IPS-18a (cell line): ENCODE data around the gene LMO1.

ENCODE experiments used
- H3K27ac ChIP-seq: one replicate; pipeline ENCODE4 v1.5.1; 2013; ENCODE audit warnings: low read length
- H3K27me3 ChIP-seq: one replicate; pipeline ENCODE4 v1.6.1; 2013; ENCODE audit warnings: mild to moderate bottlenecking, low read length; ENCODE audit not compliant: control insufficient read depth, insufficient read depth
- H3K36me3 ChIP-seq: one replicate; pipeline ENCODE4 v1.6.1; 2013; ENCODE audit warnings: low read depth, low read length; ENCODE audit not compliant: control insufficient read depth
- H3K4me1 ChIP-seq: one replicate; pipeline ENCODE4 v1.6.1; 2013; ENCODE audit warnings: low read depth, low read length; ENCODE audit not compliant: control insufficient read depth
- H3K4me3 ChIP-seq: one replicate; pipeline ENCODE4 v1.5.1; 2013; ENCODE audit warnings: low read length
- H3K9ac ChIP-seq: one replicate; pipeline ENCODE4 v1.6.1; 2013; ENCODE audit warnings: mild to moderate bottlenecking, low read length, moderate library complexity
- H3K9me3 ChIP-seq: one replicate; pipeline ENCODE4 v1.6.1; 2013; ENCODE audit warnings: low read depth, low read length; ENCODE audit not compliant: control insufficient read depth

Gene LMO1

GRCh38 chr11:8220261-8221045, 43.2 kb downstream of the LMO1 start:
- no peak overlapping the region for H3K27ac ChIP-seq
- no peaks in the 10 kb centered on the region for H3K9me3 ChIP-seq
- H3K27me3 ChIP-seq = no peaks in the 10 kb centered on the region
- no peaks in the 10 kb centered on the region for H3K36me3 ChIP-seq
- peaks cover 3% of the 10 kb centered on the region for H3K4me1 ChIP-seq
- no peak overlapping the region for H3K4me3 ChIP-seq
- no peak overlapping the region for H3K9ac ChIP-seq

- Histone ChIP-seq H3K36me3 (no peaks in the 10 kb centered on the region), H3K27ac (no peak overlapping the region), H3K9me3 (no peaks in the 10 kb centered on the region), H3K27me3 (no peaks in the 10 kb centered on the region), H3K4me1 (peaks cover 3% of the 10 kb centered on the region), H3K4me3 (no peak overlapping the region), H3K9ac (no peak overlapping the region)
Measured at GRCh38 chr11:8219257-8220021, 44.2 kb downstream of the LMO1 start.

GRCh38 chr11:8218840-8219239, 44.8 kb downstream of the LMO1 start:
- peaks cover 3% of the 10 kb centered on the region for H3K4me1 ChIP-seq
- H3K4me3 ChIP-seq = no peak overlapping the region
- H3K27me3 ChIP-seq = no peaks in the 10 kb centered on the region
- H3K9me3 ChIP-seq = no peaks in the 10 kb centered on the region
- no peaks in the 10 kb centered on the region for H3K36me3 ChIP-seq
- no peak overlapping the region for H3K27ac ChIP-seq
- no peak overlapping the region for H3K9ac ChIP-seq

- Histone ChIP-seq H3K4me3 (no peak overlapping the region), H3K4me1 (peaks cover 3% of the 10 kb centered on the region), H3K9me3 (no peaks in the 10 kb centered on the region), H3K27me3 (no peaks in the 10 kb centered on the region), H3K36me3 (no peaks in the 10 kb centered on the region), H3K27ac (no peak overlapping the region), H3K9ac (no peak overlapping the region)
Measured at GRCh38 chr11:8218409-8218808, 45.3 kb downstream of the LMO1 start.

GRCh38 chr11:8217926-8218325, 45.8 kb downstream of the LMO1 start:
- Histone ChIP-seq H3K9me3 (no peaks in the 10 kb centered on the region), H3K36me3 (no peaks in the 10 kb centered on the region), H3K27ac (no peak overlapping the region), H3K4me1 (no peaks in the 10 kb centered on the region), H3K27me3 (no peaks in the 10 kb centered on the region), H3K4me3 (no peak overlapping the region), H3K9ac (no peak overlapping the region)

GRCh38 chr11:8217136-8217535, 46.5 kb downstream of the LMO1 start:
- Histone ChIP-seq H3K27me3 (no peaks in the 10 kb centered on the region), H3K27ac (no peak overlapping the region), H3K4me1 (no peaks in the 10 kb centered on the region), H3K9ac (no peak overlapping the region), H3K36me3 (no peaks in the 10 kb centered on the region), H3K4me3 (no peak overlapping the region), H3K9me3 (no peaks in the 10 kb centered on the region)

GRCh38 chr11:8213376-8213775, 50.3 kb downstream of the LMO1 start:
- Histone ChIP-seq H3K4me1 (no peaks in the 10 kb centered on the region), H3K27me3 (no peaks in the 10 kb centered on the region), H3K36me3 (no peaks in the 10 kb centered on the region), H3K27ac (no peak overlapping the region), H3K9me3 (no peaks in the 10 kb centered on the region), H3K9ac (no peak overlapping the region), H3K4me3 (no peak overlapping the region)

GRCh38 chr11:8209208-8209807, 54.4 kb downstream of the LMO1 start:
- Histone ChIP-seq H3K4me3 (no peak overlapping the region), H3K9me3 (no peaks in the 10 kb centered on the region), H3K36me3 (no peaks in the 10 kb centered on the region), H3K27me3 (no peaks in the 10 kb centered on the region), H3K9ac (no peak overlapping the region), H3K27ac (no peak overlapping the region), H3K4me1 (no peaks in the 10 kb centered on the region)

GRCh38 chr11:8207080-8208000, 56.3 kb downstream of the LMO1 start:
- no peaks in the 10 kb centered on the region for H3K27me3 ChIP-seq
- H3K4me3 ChIP-seq = no peak overlapping the region
- no peaks in the 10 kb centered on the region for H3K4me1 ChIP-seq
- H3K36me3 ChIP-seq = no peaks in the 10 kb centered on the region
- no peaks in the 10 kb centered on the region for H3K9me3 ChIP-seq
- H3K9ac ChIP-seq = no peak overlapping the region
- H3K27ac ChIP-seq = no peak overlapping the region

GRCh38 chr11:8206251-8207079, 57.2 kb downstream of the LMO1 start:
- no peak overlapping the region for H3K27ac ChIP-seq
- no peak overlapping the region for H3K4me3 ChIP-seq
- H3K36me3 ChIP-seq = no peaks in the 10 kb centered on the region
- no peaks in the 10 kb centered on the region for H3K4me1 ChIP-seq
- no peaks in the 10 kb centered on the region for H3K9me3 ChIP-seq
- no peaks in the 10 kb centered on the region for H3K27me3 ChIP-seq
- no peak overlapping the region for H3K9ac ChIP-seq
